ELR (cell line): ENCODE results near the gene LRATD1.
"Not testable (repeated sequence)": the region's sequence is repeated elsewhere in the genome, so short reads cannot be mapped to it uniquely, and the experiment has no call there.

Experiments
- DNase-seq: peaks from one replicate; pipeline ENCODE4 v3.0.0-alpha.2; 2015; ENCODE audit warnings: low read depth

LRATD1 gene

GRCh38 chr2:14632133-14632936 is at the start of gene LRATD1:
LRATD1 (plus strand) TSS chr2:14632717; CDS start chr2:14633980, 1,263 bp downstream.
- peak; percentile 92 for DNase-seq

GRCh38 chr2:14583059-14583458 is 49.5 kb upstream of the LRATD1 start:
- no peak for DNase-seq

GRCh38 chr2:14583802-14584201 is 48.7 kb upstream of the LRATD1 start:
- no peak for DNase-seq

- DNase-seq: peak; percentile 88
Measured at GRCh38 chr2:14587119-14587518, 45.4 kb upstream of the LRATD1 start.

GRCh38 chr2:14601156-14601770 is 31.3 kb upstream of the LRATD1 start:
- peak; percentile 35 for DNase-seq

GRCh38 chr2:14602309-14602708 is 30.2 kb upstream of the LRATD1 start:
- DNase-seq: peak; percentile 23

GRCh38 chr2:14603676-14604075 is 28.8 kb upstream of the LRATD1 start:
- DNase-seq: no peak

GRCh38 chr2:14608245-14608644 is 24.3 kb upstream of the LRATD1 start:
- DNase-seq: no peak

GRCh38 chr2:14614017-14614416 is 18.5 kb upstream of the LRATD1 start:
- peak; percentile 8 for DNase-seq

- no peak for DNase-seq
Measured at GRCh38 chr2:14615121-14615520, 17.4 kb upstream of the LRATD1 start.

GRCh38 chr2:14615760-14616159 is 16.8 kb upstream of the LRATD1 start:
- DNase-seq: no peak

- DNase-seq: no peak
Measured at GRCh38 chr2:14616342-14616741, 16.2 kb upstream of the LRATD1 start.

- DNase-seq: no peak
Measured at GRCh38 chr2:14616950-14617349, 15.6 kb upstream of the LRATD1 start.

GRCh38 chr2:14619441-14619840 is 13.1 kb upstream of the LRATD1 start:
- no peak for DNase-seq

- DNase-seq: peak; percentile 52
Measured at GRCh38 chr2:14621114-14621513, 11.4 kb upstream of the LRATD1 start.

- no peak for DNase-seq
Measured at GRCh38 chr2:14621906-14622549, 10.5 kb upstream of the LRATD1 start.

- not testable (repeated sequence) for DNase-seq
Measured at GRCh38 chr2:14622550-14622939, 10.0 kb upstream of the LRATD1 start.

GRCh38 chr2:14623237-14623636 is 9.3 kb upstream of the LRATD1 start:
- no peak for DNase-seq

GRCh38 chr2:14626873-14627272 is 5.6 kb upstream of the LRATD1 start:
- no peak for DNase-seq

GRCh38 chr2:14628901-14629300 is 3.6 kb upstream of the LRATD1 start:
- DNase-seq: peak; percentile 32

- DNase-seq: no peak
Measured at GRCh38 chr2:14631406-14632040, 994 bp upstream of the LRATD1 start.

- peak; percentile 19 for DNase-seq
Measured at GRCh38 chr2:14633061-14633460, 544 bp downstream of the LRATD1 start.
